Suprapubic skin (tissue), 4 donors: ENCODE data around the gene CNTN1.

ENCODE experiments used
- EP300 ChIP-seq: sonication (generic); formaldehyde crosslinking; IDR thresholded peaks from one replicate; pipeline ENCODE4 v1.6.1; 2017; ENCODE audit warnings: antibody characterized with exemption
- POLR2A ChIP-seq, 2 donors: fragments of 450-650 bp; IDR thresholded peaks; one replicate each; pipeline ENCODE4 v1.6.1; 2017; ENCODE audit warnings: antibody characterized with exemption in 2 of 2, mild to moderate bottlenecking in 2 of 2, moderate library complexity in 2 of 2
- POLR2AphosphoS5 ChIP-seq, 3 donors: sonication (generic); formaldehyde crosslinking; IDR thresholded peaks; one replicate each; pipeline ENCODE4 v1.6.1; 2017; ENCODE audit warnings: antibody characterized with exemption in 3 of 3
- TF ChIP-seq, protein P1 (sequence below), 2 donors: fragments of 200-600 bp in 1 of 2; fragments of 450-650 bp in 1 of 2; sonication (generic) in 1 of 2; IDR thresholded peaks; one replicate each; pipeline ENCODE4 v1.5.1; 2016 to 2019; ENCODE audit warnings: antibody characterized with exemption in 2 of 2, mild to moderate bottlenecking in 1 of 2, moderate library complexity in 1 of 2

DNA sequence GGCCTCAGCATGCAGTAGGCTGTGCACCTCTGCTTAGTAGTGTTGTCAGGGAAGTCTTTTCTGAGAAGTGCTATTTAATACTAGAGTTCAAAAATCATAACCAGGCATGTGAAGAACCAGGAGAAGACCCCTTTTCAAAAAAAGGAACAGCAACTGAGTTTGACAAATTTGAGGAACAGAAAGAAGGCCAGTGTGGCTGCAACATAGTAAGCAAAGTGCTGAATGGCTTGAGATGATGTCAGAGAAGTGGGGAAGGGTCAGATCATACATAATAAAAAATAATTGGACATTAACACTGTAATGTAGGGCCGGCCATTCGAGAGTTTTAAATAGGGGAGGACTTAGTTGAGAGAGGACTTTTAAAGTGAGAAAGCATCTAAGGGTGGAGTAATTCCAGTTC lies 11.1 kb upstream of the CNTN1 start:
- TF ChIP-seq POLR2A (IDR thresholded peaks at IDR 0.05) (no peak), POLR2AphosphoS5 (IDR thresholded peaks at IDR 0.05) (no peak), EP300 (no peak)
- TF ChIP-seq, protein P1, sequence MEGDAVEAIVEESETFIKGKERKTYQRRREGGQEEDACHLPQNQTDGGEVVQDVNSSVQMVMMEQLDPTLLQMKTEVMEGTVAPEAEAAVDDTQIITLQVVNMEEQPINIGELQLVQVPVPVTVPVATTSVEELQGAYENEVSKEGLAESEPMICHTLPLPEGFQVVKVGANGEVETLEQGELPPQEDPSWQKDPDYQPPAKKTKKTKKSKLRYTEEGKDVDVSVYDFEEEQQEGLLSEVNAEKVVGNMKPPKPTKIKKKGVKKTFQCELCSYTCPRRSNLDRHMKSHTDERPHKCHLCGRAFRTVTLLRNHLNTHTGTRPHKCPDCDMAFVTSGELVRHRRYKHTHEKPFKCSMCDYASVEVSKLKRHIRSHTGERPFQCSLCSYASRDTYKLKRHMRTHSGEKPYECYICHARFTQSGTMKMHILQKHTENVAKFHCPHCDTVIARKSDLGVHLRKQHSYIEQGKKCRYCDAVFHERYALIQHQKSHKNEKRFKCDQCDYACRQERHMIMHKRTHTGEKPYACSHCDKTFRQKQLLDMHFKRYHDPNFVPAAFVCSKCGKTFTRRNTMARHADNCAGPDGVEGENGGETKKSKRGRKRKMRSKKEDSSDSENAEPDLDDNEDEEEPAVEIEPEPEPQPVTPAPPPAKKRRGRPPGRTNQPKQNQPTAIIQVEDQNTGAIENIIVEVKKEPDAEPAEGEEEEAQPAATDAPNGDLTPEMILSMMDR (IDR thresholded peaks at IDR 0.05), result no peak
